ENCODE data around the gene TANC1. TPM values are rescaled to one million over a fixed set of nuclear protein-coding genes. Genes with fewer than 3 reads are reported as not detected.

Gene TANC1
- total RNA-seq, 2 donors from 2014 or later = 2.9 to 9.5 TPM

DNA sequence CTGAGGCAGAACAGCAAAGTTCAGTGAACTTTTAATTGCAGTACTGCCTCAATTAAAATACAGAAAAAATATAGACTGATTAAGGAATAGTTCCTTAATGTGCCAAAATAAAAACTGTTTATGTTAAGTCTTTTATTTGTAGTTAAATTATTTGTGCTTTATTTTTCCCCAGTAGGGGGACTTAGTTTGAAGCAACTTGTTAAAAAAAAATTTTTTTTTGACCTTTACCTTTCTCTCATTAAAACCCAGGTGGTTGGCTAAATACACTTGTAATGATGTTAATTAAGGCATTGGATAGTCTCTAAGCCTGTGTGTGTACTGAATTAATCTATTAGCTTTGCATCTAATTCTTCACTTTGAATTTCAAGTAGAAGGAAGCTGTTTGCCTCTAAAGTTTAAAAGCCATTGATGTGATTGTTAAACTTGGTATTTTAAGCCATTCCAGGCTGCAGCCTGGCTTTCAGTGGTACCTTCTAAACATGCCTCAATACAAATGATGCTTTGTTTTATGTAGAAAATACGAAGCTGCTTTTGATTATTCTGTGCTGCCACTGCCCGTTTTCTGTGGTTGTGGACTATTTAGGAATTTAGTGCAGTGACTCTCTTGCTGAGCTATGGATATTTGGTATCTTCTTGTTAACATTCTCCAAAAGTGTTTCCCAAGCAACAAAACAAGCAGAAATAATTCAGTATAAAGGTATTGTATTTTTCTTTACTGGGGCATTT is 102.9 kb downstream of the TANC1 start:
- H3K27ac Mint-ChIP-seq = peak overlapping the region; percentile 41
- Histone ChIP-seq H3K27ac (ENCODE audit: low read depth, low read length) (no peak overlapping the region), H3K36me3 (ENCODE audit: control insufficient read depth, insufficient read depth, low read length) (peaks cover 49% of the 10 kb centered on the region)

DNA sequence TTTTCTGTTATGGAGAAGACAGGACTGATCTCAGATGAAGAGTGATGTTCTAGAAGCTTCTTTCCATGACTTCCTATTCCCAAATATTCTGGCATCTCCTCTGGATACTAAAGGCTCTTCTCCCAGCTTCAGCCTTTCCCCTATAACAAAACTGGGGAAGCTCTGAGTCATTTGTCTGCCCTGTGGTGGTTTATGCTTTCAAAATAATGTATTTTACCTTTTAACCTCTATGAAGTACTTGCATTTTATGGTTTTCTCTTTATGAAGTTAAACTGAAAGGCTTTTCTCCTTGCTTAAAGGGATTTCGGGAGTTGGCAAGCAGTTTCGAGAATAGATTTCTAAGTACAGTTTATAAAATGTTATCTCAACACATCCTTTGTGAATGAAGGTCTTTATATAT is 104.4 kb downstream of the TANC1 start:
- Mint-ChIP-seq H3K36me3 (ENCODE audit: low read depth) (no peaks in the 10 kb centered on the region), H3K9me3 (no peaks in the 10 kb centered on the region), H3K27me3 (ENCODE audit: insufficient read depth) (no peaks in the 10 kb centered on the region), H3K4me1 (peaks cover 4% of the 10 kb centered on the region), H3K27ac (no peak overlapping the region), H3K4me3 (no peak overlapping the region)
- no peak overlapping the region for H3K27ac ChIP-seq (ENCODE audit: low read depth, low read length)
- DNase-seq = no peak
- H3K4me3 ChIP-seq (ENCODE audit: low read length) = no peak overlapping the region
- TF ChIP-seq, protein P1, sequence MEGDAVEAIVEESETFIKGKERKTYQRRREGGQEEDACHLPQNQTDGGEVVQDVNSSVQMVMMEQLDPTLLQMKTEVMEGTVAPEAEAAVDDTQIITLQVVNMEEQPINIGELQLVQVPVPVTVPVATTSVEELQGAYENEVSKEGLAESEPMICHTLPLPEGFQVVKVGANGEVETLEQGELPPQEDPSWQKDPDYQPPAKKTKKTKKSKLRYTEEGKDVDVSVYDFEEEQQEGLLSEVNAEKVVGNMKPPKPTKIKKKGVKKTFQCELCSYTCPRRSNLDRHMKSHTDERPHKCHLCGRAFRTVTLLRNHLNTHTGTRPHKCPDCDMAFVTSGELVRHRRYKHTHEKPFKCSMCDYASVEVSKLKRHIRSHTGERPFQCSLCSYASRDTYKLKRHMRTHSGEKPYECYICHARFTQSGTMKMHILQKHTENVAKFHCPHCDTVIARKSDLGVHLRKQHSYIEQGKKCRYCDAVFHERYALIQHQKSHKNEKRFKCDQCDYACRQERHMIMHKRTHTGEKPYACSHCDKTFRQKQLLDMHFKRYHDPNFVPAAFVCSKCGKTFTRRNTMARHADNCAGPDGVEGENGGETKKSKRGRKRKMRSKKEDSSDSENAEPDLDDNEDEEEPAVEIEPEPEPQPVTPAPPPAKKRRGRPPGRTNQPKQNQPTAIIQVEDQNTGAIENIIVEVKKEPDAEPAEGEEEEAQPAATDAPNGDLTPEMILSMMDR (conservative IDR thresholded peaks at IDR 0.05) = no peak
- H3K27me3 ChIP-seq (ENCODE audit: control insufficient read depth, insufficient read depth, low read length, poor library complexity, severe bottlenecking) = no peaks in the 10 kb centered on the region
- 80 to 100% methylated on average over 1 of the region's 2 CpGs for WGBS, 2 experiments (ENCODE audit: insufficient coverage in 1 of 2, insufficient read length in 1 of 2)
- H3K4me1 ChIP-seq (ENCODE audit: control insufficient read depth, insufficient read depth, low read length) = peaks cover 6% of the 10 kb centered on the region
- no peak overlapping the region for H3K9ac ChIP-seq (ENCODE audit: extremely low read depth, low read length, poor library complexity, severe bottlenecking)
- no peaks in the 10 kb centered on the region for H3K9me3 ChIP-seq (ENCODE audit: control insufficient read depth, low read length)
- H3K36me3 ChIP-seq (ENCODE audit: control insufficient read depth, insufficient read depth, low read length) = peaks cover 37% of the 10 kb centered on the region

More for the DNA sequence above, 102.9 kb downstream of the TANC1 start:
- H3K4me3 Mint-ChIP-seq = no peak overlapping the region
- TF ChIP-seq, protein P1 (conservative IDR thresholded peaks at IDR 0.05) = peak; percentile 33
- no peaks in the 10 kb centered on the region for H3K27me3 Mint-ChIP-seq (ENCODE audit: insufficient read depth)
- H3K9ac ChIP-seq (ENCODE audit: extremely low read depth, low read length, poor library complexity, severe bottlenecking) = no peak overlapping the region
- no peaks in the 10 kb centered on the region for H3K27me3 ChIP-seq (ENCODE audit: control insufficient read depth, insufficient read depth, low read length, poor library complexity, severe bottlenecking)
- H3K4me1 ChIP-seq (ENCODE audit: control insufficient read depth, insufficient read depth, low read length) = peaks cover 6% of the 10 kb centered on the region
- no peak overlapping the region for H3K4me3 ChIP-seq (ENCODE audit: low read length)
- no peaks in the 10 kb centered on the region for H3K9me3 ChIP-seq (ENCODE audit: control insufficient read depth, low read length)
- 92% methylated on average over 2 of the region's 2 CpGs; no CpG with 5 or more reads in 1 of the 2 experiments for WGBS, 2 experiments (ENCODE audit: insufficient coverage in 1 of 2, insufficient read length in 1 of 2)
- no peaks in the 10 kb centered on the region for H3K9me3 Mint-ChIP-seq
- no peaks in the 10 kb centered on the region for H3K36me3 Mint-ChIP-seq (ENCODE audit: low read depth)
- H3K4me1 Mint-ChIP-seq = peaks cover 4% of the 10 kb centered on the region
- DNase-seq = no peak

DNA sequence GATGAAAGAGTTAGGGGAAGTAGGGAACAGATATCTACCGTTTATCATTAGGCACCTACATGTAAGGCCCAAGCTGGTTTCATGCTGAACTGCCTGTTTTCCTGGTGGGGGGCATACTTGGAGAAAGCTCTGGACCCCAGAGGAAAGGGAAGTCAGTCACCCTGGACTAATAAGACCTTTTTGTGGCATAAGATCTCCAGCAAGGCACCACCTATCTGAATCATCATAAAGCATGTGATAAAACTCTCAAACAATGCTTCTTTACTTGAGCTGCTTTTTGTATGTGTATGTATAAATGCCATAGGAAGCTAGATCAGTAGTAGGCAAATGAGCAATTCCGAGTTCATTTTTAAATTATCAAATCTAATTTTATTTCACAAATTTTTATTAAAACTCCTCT is 104.8 kb downstream of the TANC1 start:
- Histone ChIP-seq H3K36me3 (ENCODE audit: control insufficient read depth, insufficient read depth, low read length) (peaks cover 32% of the 10 kb centered on the region), H3K9ac (ENCODE audit: extremely low read depth, low read length, poor library complexity, severe bottlenecking) (no peak overlapping the region), H3K27ac (ENCODE audit: low read depth, low read length) (no peak overlapping the region), H3K4me3 (ENCODE audit: low read length) (no peak overlapping the region), H3K4me1 (ENCODE audit: control insufficient read depth, insufficient read depth, low read length) (peaks cover 6% of the 10 kb centered on the region), H3K9me3 (ENCODE audit: control insufficient read depth, low read length) (no peaks in the 10 kb centered on the region), H3K27me3 (ENCODE audit: control insufficient read depth, insufficient read depth, low read length, poor library complexity, severe bottlenecking) (no peaks in the 10 kb centered on the region)
- H3K36me3 Mint-ChIP-seq (ENCODE audit: low read depth) = no peaks in the 10 kb centered on the region
- H3K27ac Mint-ChIP-seq = no peak overlapping the region
- 93 to 100% methylated on average over 1 to 2 of the region's 2 CpGs for WGBS, 2 experiments (ENCODE audit: insufficient coverage in 1 of 2, insufficient read length in 1 of 2)
- TF ChIP-seq, protein P1 (conservative IDR thresholded peaks at IDR 0.05) = no peak
- no peak overlapping the region for H3K4me3 Mint-ChIP-seq
- no peaks in the 10 kb centered on the region for H3K9me3 Mint-ChIP-seq
- DNase-seq = no peak
- H3K4me1 Mint-ChIP-seq = peaks cover 4% of the 10 kb centered on the region
- no peaks in the 10 kb centered on the region for H3K27me3 Mint-ChIP-seq (ENCODE audit: insufficient read depth)
